ENCODE results near the gene SOX8.

SOX8 gene

DNA sequence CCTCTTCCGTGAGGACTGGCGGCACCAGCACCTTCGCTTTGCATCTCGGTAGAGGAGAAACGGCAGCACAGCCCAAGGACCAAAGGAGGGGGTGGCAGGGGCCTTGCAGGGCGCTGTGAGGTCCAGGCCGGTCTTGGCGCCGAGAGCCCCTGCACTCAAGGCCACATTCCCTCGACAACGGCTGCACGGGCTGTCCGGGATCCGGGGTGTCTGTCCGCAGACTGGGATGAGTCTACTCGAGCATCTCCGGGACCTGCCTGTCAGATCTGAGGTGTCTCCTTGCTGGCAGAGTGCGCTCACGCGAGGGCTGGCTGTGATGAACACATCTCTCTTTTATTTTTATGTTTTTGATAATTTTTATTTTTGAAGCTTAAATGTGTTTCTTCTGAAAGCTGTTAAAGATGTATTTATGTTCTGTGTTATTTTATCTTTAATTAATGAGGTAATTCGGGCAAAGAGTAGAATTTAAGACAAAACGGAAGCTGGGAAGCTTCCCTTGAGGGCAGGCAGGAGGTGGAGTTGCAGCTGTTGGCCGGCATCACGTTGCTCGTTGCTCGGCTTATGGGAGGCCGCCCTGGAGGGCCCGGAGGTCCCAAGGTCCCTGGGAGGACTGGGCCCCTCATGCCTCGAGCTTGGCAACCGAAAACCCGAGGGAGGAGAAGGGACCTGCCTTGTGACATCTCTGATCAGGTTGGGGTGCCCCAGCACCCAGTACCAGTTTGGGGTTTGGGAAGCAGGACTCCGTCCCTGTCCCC is 4.3 kb downstream of the SOX8 start:
- peaks cover 21% of the 10 kb centered on the region for H3K27me3 Mint-ChIP-seq
- no peaks in the 10 kb centered on the region for H3K36me3 Mint-ChIP-seq
- H3K4me1 Mint-ChIP-seq = peaks cover 6% of the 10 kb centered on the region
- H3K4me3 Mint-ChIP-seq = no peak overlapping the region
- no peak for ATAC-seq
- no peak overlapping the region for H3K27ac Mint-ChIP-seq
- no peaks in the 10 kb centered on the region for H3K9me3 Mint-ChIP-seq

DNA sequence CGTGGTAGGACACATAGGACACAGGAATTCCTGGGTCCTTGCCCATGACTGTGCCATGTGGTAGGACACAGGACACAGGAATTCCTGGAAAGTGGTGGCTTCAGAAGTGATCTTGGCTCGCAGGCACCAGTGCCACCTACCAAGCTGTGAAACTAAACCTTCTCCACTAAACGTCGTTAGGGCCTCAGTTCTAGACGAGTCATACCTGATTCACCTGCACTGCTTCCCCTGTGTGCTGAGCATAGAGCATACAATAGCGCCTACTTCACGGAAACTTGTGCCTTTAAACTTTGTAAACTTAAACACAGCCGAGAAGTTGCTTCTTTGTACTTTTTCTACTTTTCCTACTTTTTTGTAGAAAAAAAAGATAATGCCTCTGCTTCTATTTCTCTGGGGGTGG is 4.8 kb downstream of the SOX8 start:
- Mint-ChIP-seq H3K4me1 (no peaks in the 10 kb centered on the region), H3K36me3 (no peaks in the 10 kb centered on the region), H3K9me3 (no peaks in the 10 kb centered on the region), H3K27me3 (peaks cover 21% of the 10 kb centered on the region), H3K4me3 (no peak overlapping the region), H3K27ac (no peak overlapping the region)
- ATAC-seq = no peak

DNA sequence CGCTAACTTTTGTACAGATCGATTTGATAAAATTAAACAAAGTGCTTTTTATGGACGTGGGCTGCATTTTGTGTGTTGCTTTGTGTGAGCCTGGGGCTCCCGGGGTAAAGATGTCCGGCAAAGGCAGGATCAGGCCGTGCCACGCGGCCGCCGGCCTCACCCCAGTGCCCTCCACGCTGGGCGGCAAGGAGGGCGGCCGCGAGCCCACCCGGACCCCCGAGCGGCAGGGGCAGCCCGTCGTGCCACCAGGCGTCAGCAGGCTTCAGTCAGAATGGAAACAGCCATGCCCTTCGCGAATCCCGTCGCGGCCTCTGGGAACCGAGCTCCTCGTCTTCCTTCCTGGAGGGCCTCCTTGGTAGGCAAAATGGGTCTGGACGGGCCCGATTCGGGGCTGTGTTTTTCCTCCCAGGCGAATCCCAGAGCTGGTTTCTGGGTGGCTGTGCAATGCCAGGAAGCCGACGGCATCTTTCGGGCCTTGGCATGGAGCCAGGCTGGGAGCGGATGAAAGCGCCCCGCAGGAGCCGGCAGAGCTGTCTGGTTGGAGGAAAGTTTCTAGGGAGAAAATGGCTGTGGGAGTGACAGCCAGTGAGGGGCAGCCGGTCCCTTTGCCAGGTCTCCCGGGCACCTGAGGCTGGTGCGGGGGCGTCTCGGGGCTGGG is 5.5 kb downstream of the SOX8 start:
- H3K36me3 Mint-ChIP-seq = no peaks in the 10 kb centered on the region
- H3K9me3 Mint-ChIP-seq = no peaks in the 10 kb centered on the region
- no peak overlapping the region for H3K27ac Mint-ChIP-seq
- peaks cover 27% of the 10 kb centered on the region for H3K27me3 Mint-ChIP-seq
- no peak overlapping the region for H3K4me3 Mint-ChIP-seq
- H3K4me1 Mint-ChIP-seq = no peaks in the 10 kb centered on the region
- no peak for ATAC-seq

DNA sequence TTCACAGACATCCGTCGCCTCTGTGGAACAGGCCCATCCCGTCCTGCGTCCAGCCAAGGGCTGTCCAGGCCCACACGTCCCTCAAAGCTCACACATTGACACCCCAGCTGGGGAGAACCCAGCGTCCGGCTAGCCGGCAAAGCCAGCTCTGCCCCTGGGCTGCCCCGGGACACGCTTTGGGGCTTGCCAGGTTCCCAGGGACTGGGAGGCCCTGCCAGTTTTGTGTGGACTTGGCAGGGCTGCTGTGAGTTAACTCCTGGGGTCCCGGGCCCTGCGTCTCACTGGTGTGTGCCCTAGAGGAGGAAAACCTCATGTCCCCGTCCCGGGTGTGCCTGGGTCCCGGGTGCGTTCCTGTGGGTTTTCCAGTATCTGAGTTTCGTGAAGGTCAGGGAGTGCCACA is 6.3 kb downstream of the SOX8 start:
- Mint-ChIP-seq H3K27ac (no peak overlapping the region), H3K27me3 (peaks cover 30% of the 10 kb centered on the region), H3K4me1 (no peaks in the 10 kb centered on the region), H3K4me3 (no peak overlapping the region), H3K36me3 (no peaks in the 10 kb centered on the region), H3K9me3 (no peaks in the 10 kb centered on the region)
- ATAC-seq = no peak

DNA sequence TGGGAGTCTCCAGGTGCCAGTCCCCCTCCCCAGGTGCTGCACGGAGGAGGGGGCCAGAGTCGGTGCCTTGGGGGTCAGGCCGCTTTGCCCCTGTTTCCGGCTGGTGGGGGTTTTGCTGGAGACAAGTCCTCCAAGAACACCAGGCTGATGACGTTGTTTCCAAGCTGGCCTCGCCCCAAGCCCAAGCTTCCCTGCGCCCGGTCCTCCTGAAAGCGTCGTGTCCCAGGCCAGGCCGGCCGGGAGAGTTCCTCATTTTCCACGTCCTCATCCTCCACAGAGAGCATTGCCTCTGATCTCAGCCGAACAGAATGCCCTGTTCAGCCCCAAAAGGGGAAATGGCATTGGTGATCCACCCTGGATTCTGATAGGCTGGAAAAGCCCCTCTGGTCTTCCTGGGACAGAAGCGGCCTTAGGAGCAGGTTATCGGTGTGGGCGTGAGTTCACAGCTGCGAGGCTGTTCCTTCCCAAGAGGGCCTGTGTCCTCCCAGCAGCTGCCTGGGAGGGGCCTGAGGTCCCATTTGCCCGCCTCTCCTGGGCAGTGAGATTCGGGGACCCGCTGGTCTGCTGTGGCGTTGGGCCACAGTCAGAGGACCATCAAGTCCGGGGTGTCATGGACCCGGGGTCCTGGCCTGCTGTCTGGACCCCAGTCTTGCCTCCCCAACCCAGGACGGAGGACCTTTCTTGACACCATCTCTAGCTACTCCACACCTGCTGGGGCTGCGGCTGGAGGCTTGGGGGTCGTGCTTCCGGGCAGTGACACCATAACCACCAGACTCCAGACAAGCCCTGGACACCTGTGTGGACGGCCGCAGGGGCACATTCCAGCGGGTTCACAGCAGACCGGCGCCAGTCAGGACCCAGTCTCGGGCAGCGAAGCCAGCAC is 7.1 kb downstream of the SOX8 start:
- Mint-ChIP-seq H3K4me1 (no peaks in the 10 kb centered on the region), H3K4me3 (no peak overlapping the region), H3K9me3 (peaks cover 5% of the 10 kb centered on the region), H3K36me3 (no peaks in the 10 kb centered on the region), H3K27ac (no peak overlapping the region), H3K27me3 (peaks cover 29% of the 10 kb centered on the region)
- no peak for ATAC-seq

DNA sequence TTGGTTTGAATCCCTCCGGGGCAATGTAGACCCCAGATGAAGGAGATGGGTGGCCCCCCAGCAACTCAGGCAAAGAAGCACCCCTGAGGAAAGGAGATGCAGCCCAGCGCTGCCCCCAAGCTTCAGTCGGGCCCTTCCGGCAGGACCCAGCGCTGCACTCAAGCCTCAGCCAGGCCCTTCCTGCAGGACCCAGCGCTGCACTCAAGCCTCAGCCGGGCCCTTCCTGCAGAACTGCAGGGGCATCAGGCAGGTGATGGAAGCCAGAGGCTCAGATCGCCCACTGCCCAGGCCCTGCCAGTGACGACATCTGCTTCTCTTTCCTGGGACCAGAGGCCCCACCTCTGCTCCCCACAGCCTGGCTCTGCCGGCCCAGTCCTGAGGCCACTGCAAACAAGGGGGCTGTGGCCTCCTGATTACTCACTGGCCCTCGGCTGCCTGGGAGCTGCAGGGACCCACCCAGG is 7.8 kb downstream of the SOX8 start:
- Mint-ChIP-seq H3K36me3 (no peaks in the 10 kb centered on the region), H3K4me3 (no peak overlapping the region), H3K27ac (no peak overlapping the region), H3K27me3 (peaks cover 36% of the 10 kb centered on the region), H3K9me3 (peaks cover 10% of the 10 kb centered on the region), H3K4me1 (no peaks in the 10 kb centered on the region)
- ATAC-seq = no peak

DNA sequence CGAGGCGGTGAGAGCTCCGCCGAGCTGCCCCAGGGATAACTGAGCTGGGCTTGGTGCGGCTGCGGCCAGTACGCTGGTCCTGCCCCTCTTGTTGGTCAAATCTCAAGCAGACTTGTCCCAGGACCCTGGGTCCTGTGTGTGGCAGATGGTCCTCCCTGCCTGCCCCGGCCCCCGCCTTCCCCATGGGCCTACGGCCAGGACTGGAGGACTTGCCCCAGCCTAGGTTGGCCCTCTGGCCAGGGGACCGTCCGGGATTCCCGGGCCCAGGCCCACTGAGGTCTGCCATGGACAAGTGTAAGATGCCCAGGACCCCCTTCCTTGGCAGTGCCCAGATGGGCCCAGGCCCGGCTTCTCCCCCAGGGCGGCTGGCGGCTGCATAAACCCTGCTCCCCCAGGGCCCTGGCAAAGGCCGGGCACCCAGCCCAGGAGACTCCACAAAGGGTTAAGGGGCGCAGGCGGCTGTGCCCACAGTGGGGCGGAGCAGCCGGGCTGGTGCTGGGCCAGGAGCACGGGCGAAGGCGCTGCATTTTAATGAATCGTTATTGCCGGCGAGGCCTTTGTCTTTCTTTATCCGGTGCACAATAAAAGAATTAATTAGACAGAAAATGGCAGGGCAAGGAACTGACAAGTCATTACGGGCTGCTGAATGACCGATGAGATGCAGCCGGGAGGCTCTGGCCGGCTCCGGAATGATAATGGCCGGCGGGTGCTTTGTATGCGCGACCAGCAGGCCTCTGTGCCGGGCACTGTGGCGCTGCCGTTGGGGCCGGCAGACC is 9.1 kb downstream of the SOX8 start:
- ATAC-seq = no peak
- Mint-ChIP-seq H3K9me3 (peaks cover 11% of the 10 kb centered on the region), H3K4me3 (no peak overlapping the region), H3K27me3 (peaks cover 49% of the 10 kb centered on the region), H3K36me3 (no peaks in the 10 kb centered on the region), H3K27ac (no peak overlapping the region), H3K4me1 (no peaks in the 10 kb centered on the region)

DNA sequence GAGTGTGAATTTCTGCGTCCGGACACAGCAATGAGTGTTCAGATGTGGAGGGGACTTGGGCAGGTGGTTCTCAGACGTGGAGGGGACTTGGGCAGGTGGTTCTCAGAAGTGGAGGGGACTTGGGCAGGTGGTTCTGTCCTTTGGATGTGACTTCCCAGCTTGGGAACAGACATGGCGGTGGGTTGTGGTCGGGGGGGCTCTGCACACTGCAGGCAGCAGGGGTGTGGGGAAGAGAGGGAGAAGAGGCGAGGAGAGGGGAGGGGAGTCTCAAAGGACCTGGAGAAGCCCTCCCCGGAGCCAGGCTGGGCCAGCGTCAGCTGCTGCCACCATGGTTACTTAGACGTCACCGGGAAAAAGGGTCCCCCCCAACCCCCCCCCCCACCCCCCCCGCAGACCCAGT is 9.8 kb downstream of the SOX8 start:
- Mint-ChIP-seq H3K27me3 (peaks cover 55% of the 10 kb centered on the region), H3K4me1 (peaks cover 4% of the 10 kb centered on the region), H3K4me3 (no peak overlapping the region), H3K27ac (no peak overlapping the region), H3K36me3 (no peaks in the 10 kb centered on the region), H3K9me3 (peaks cover 11% of the 10 kb centered on the region)
- no peak for ATAC-seq

DNA sequence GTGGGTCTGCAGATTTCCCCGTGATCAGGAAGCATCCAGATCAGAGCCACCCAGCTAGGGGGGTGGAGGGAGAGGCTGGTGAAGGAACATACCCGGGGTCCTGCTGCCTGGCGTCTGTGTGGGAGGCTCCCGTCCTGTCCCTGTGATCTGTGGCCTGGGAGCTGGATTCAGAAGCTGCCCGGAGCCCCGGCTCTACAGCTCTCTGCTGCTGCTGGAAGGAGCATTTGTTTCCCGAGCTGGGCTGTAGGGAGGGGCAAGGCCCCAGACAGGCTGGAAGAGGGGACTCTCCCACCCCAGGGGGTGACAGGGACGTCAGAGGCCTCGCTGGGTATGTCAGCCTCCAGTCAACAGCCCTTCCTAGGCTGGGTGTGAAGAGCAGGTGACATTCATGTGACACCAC is 10.2 kb downstream of the SOX8 start:
- Mint-ChIP-seq H3K36me3 (no peaks in the 10 kb centered on the region), H3K27me3 (peaks cover 60% of the 10 kb centered on the region), H3K27ac (no peak overlapping the region), H3K9me3 (peaks cover 11% of the 10 kb centered on the region), H3K4me1 (peaks cover 8% of the 10 kb centered on the region), H3K4me3 (no peak overlapping the region)
- no peak for ATAC-seq

DNA sequence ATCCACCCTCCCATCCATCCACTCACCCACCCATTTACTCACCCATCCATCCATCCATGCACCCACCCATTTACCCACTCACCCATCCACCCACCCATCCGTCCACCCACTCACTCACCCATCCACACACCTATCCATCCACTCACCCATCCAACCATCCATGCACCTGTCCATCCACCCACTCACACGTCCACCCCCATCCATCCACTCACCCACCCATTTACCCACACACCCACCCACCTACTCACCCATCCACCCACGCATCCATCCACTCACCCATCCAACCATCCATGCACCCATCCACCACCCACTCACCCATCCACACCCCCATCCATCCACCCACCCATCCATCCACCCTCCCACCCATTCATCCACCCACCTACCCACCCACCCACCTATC is 12.2 kb downstream of the SOX8 start:
- Mint-ChIP-seq H3K4me1 (peaks cover 20% of the 10 kb centered on the region), H3K4me3 (no peak overlapping the region), H3K36me3 (no peaks in the 10 kb centered on the region), H3K27me3 (peaks cover 79% of the 10 kb centered on the region), H3K9me3 (peaks cover 11% of the 10 kb centered on the region), H3K27ac (no peak overlapping the region)
- ATAC-seq = peak; percentile 21

DNA sequence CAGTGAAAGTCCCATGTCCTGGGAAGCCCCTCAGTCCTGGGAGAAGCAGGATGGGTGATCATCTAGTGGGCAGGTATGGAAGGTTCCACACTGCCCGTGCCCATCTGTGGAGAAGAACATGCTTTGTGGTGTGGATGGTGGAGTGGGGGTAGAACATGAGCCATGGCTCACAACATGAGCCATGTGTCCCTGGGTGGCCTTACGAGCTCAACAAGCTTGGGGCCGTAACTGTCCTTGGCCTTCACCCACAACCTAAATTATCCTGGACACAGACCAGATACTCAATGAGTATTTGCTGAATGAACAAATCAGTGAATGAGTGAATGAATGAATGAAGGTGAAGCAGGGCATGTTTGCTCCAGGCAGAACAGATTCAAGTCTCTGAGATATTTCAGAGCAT is 13.5 kb downstream of the SOX8 start:
- no peak overlapping the region for H3K4me3 Mint-ChIP-seq
- no peak for ATAC-seq
- no peak overlapping the region for H3K27ac Mint-ChIP-seq
- H3K36me3 Mint-ChIP-seq = no peaks in the 10 kb centered on the region
- peaks cover 88% of the 10 kb centered on the region for H3K27me3 Mint-ChIP-seq
- peaks cover 11% of the 10 kb centered on the region for H3K9me3 Mint-ChIP-seq
- H3K4me1 Mint-ChIP-seq = peaks cover 20% of the 10 kb centered on the region

DNA sequence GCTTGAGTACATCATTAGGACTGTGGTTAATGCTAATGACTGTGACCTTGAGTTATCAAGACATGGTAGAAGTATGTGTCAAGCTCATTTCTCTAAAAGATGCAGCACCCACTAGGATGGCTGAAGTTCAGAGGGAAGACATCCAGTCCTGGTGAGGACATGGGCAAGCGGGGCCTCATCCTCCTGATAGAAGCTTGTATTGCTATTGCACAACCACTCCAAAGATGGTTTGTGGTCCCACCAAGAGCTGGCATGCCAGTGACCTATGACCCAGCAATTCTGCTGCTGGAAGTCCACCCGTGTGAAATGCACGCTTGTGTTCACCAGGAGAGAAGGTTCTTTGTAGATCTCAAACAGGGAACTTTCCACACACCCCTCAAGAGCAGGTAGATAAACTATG is 14.2 kb downstream of the SOX8 start:
- Mint-ChIP-seq H3K4me1 (peaks cover 20% of the 10 kb centered on the region), H3K36me3 (no peaks in the 10 kb centered on the region), H3K27me3 (peaks cover 87% of the 10 kb centered on the region), H3K27ac (no peak overlapping the region), H3K4me3 (no peak overlapping the region), H3K9me3 (peaks cover 11% of the 10 kb centered on the region)
- no peak for ATAC-seq

DNA sequence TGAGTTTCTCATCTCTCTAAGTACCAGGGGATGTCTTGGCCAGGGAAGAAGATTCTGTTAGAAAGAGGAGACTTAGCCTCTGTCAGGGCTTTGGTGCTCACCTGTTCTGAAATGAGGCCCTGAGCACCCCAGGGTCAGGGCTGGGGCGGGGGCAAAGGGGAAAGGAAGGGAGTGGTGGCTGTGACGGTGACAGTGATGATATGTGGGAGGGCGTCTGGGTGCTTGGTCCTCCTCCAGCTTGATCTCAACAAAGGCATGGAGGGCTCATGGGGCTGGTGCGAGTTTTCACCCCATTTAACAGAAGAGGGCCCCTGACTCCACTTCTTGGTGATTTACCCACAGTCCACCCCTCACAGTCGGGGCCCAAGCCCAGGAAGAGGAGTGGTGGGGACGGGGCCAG is 15.1 kb downstream of the SOX8 start:
- Mint-ChIP-seq H3K27me3 (peaks cover 84% of the 10 kb centered on the region), H3K27ac (no peak overlapping the region), H3K4me3 (no peak overlapping the region), H3K36me3 (no peaks in the 10 kb centered on the region), H3K9me3 (peaks cover 11% of the 10 kb centered on the region), H3K4me1 (peaks cover 20% of the 10 kb centered on the region)
- ATAC-seq = no peak

DNA sequence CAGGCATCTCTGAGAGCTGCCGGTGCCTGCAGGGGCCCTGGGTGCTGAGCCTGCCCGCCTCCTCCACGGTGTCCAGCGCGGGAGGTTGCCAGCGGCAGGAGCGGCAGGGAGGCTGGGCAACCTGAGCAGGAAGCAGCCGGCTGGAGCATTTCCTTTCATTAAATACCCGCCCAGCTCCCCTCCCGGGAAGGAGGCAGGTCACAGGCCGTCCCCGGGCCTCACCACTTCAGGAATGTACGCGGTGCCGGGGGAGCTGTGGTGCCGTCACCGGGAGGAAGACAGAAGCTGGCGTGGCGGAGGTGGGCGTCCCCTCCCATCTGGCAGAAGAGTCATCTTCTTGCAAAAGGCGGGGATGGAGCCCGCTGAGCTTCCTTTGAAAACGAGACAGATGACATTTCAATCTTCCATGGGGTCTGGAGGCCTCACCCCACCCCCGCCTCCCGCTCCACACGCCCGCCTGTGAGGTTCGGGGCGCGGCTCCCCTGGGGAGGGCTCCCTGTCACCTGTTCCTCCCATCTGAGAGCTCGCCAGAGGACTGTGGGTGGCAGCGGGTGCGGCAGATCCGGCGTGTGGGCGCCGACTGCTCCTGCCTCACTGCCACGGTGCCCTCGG is 16.0 kb downstream of the SOX8 start:
- H3K36me3 Mint-ChIP-seq = no peaks in the 10 kb centered on the region
- H3K27ac Mint-ChIP-seq = no peak overlapping the region
- H3K27me3 Mint-ChIP-seq = peaks cover 84% of the 10 kb centered on the region
- peaks cover 11% of the 10 kb centered on the region for H3K9me3 Mint-ChIP-seq
- H3K4me3 Mint-ChIP-seq = no peak overlapping the region
- ATAC-seq = no peak
- H3K4me1 Mint-ChIP-seq = peaks cover 20% of the 10 kb centered on the region
